HepG2 (cell line): Measurements from ENCODE around the gene SPSB2. TPM values are rescaled to one million over a fixed set of nuclear protein-coding genes. Genes with fewer than 3 reads are reported as not detected.

Experiments used
- ATAC-seq: fragments of 200-7000 bp; cut with Tn5 transposase; 3 replicates; pipeline ENCODE4 v1.9.1; 2020; ENCODE audit warnings: mild to moderate bottlenecking, moderate library complexity
- BruUV-seq: library from RNA; stranded (reverse); fragments of 400-500 nt; replicated peaks from 2 replicates; lab custom pipeline; 2021; lab: Mats Ljungman, UMichigan
- CTCF ChIA-PET: fragments of 300-600 bp; formaldehyde crosslinking; extraction: SDS; loops from one replicate; lab custom pipeline; 2021; ENCODE audit warnings: low total read pairs, inconsistent platforms, low intra/inter-chr PET ratio; lab: Yijun Ruan, JAX
- POLR2A ChIA-PET: fragments of 350-600 bp; sonication (Branson Sonifier 250); formaldehyde crosslinking; loops from one replicate; lab custom pipeline; 2020; ENCODE audit warnings: antibody characterized with exemption, inconsistent platforms; lab: Yijun Ruan, JAX
- DNase-seq: peaks from one replicate; pipeline ENCODE4 v3.0.0-alpha.2; 2015; ENCODE audit warnings: low spot score
- FAIRE-seq: peaks from 3 replicates; lab custom pipeline; 2011; peaks lifted over from hg19 to GRCh38; lab: Jason Lieb, UNC
- H2AFZ ChIP-seq: one replicate; pipeline ENCODE4 v1.6.1; 2011; ENCODE audit warnings: low read length, inconsistent platforms
- H3K27ac ChIP-seq: fragments of 300-600 bp; 3 replicates; pipeline ENCODE4 v1.8.0; 2011; ENCODE audit warnings: mixed run types, mild to moderate bottlenecking, mixed read lengths, low read length, inconsistent platforms; ENCODE audit not compliant: insufficient read depth; ENCODE audit errors: extremely low read length
- H3K27me3 ChIP-seq, 2 experiments: fragments of 200-600 bp in 1 of 2; 2 replicates in 1 of 2; 3 replicates in 1 of 2; pipeline versions ENCODE4 v1.6.0 to v1.8.0; 2011; ENCODE audit warnings: low read length in 2 of 2, mild to moderate bottlenecking in 2 of 2, moderate library complexity in 2 of 2, inconsistent platforms in 1 of 2; ENCODE audit not compliant: insufficient read depth in 2 of 2, control insufficient read depth in 1 of 2
- H3K36me3 ChIP-seq, 2 experiments: fragments of 200-600 bp in 1 of 2; replicated peaks in 1 of 2; 2 replicates in 1 of 2; 3 replicates in 1 of 2; pipeline versions ENCODE4 v1.5.1 to v1.8.0; 2011; ENCODE audit warnings: low read length in 2 of 2, inconsistent platforms in 1 of 2; ENCODE audit not compliant: insufficient read depth in 2 of 2, control insufficient read depth in 1 of 2
- H3K4me1 ChIP-seq: 2 replicates; pipeline ENCODE4 v1.5.1; 2012; ENCODE audit warnings: low read length, inconsistent platforms; ENCODE audit not compliant: insufficient read depth
- H3K4me2 ChIP-seq: 2 replicates; pipeline ENCODE4 v1.6.0; 2011; ENCODE audit warnings: low read depth, low read length, inconsistent platforms
- H3K4me3 ChIP-seq, 3 experiments: fragments of 200-600 bp in 1 of 3; sonication (generic), shearing (Covaris generic) in 1 of 3; replicated peaks in 1 of 3; 2 replicates each; pipeline ENCODE4 v1.5.1; 2011 to 2016; ENCODE audit warnings: low read length in 3 of 3, inconsistent platforms in 2 of 3, low read depth in 2 of 3, mild to moderate bottlenecking in 2 of 3, control low read depth in 1 of 3, mixed read lengths in 1 of 3; ENCODE audit not compliant: insufficient read depth in 1 of 3
- H3K79me2 ChIP-seq: one replicate; pipeline ENCODE4 v1.6.1; 2011; ENCODE audit warnings: low read length, inconsistent platforms; ENCODE audit not compliant: insufficient read depth
- H3K9ac ChIP-seq: 2 replicates; pipeline ENCODE4 v1.6.0; 2011; ENCODE audit warnings: mild to moderate bottlenecking, low read depth, low read length, inconsistent platforms; ENCODE audit not compliant: insufficient read depth
- H3K9me3 ChIP-seq: 2 replicates; pipeline ENCODE4 v1.5.1; 2012; ENCODE audit warnings: mild to moderate bottlenecking, low read length
- H4K20me1 ChIP-seq: 2 replicates; pipeline ENCODE4 v1.6.0; 2011; ENCODE audit warnings: inconsistent platforms, mild to moderate bottlenecking, low read length, moderate library complexity; ENCODE audit not compliant: insufficient read depth
- EEA1 ChIP-seq: sonication (generic); formaldehyde crosslinking; IDR thresholded peaks from 2 replicates; pipeline ENCODE4 v1.5.1; 2020; ENCODE audit warnings: mild to moderate bottlenecking, missing genetic modification reagents, borderline replicate concordance
- HBP1 ChIP-seq: IDR thresholded peaks from 2 replicates; pipeline ENCODE4 v1.6.1; 2016; ENCODE audit warnings: low read depth, control low read depth
- SOX6 ChIP-seq, 2 experiments: fragments of 450-650 bp in 1 of 2; sonication (generic) in 1 of 2; formaldehyde crosslinking in 1 of 2; IDR thresholded peaks; 2 replicates each; pipeline versions ENCODE4 v1.4.0 to v1.6.1; 2017 to 2020; ENCODE audit warnings: antibody characterized with exemption in 1 of 2, mild to moderate bottlenecking in 1 of 2, missing genetic modification reagents in 1 of 2
- SRY ChIP-seq: sonication (generic); formaldehyde crosslinking; IDR thresholded peaks from 2 replicates; pipeline ENCODE4 v1.8.0; 2022; ENCODE audit warnings: mild to moderate bottlenecking, missing genetic modification reagents
- TBX3 ChIP-seq: fragments of 450-650 bp; IDR thresholded peaks from 2 replicates; pipeline ENCODE4 v1.6.1; 2017; ENCODE audit warnings: antibody characterized with exemption, mild to moderate bottlenecking, inconsistent platforms, borderline replicate concordance
- U2AF1 ChIP-seq: fragments of 200-400 bp; formaldehyde crosslinking; optimal IDR thresholded peaks from 2 replicates; pipeline ENCODE3; 2017; ENCODE audit warnings: mild to moderate bottlenecking, low read depth, low read length
- ZBTB3 ChIP-seq: sonication (generic); formaldehyde crosslinking; IDR thresholded peaks from 2 replicates; pipeline ENCODE4 v1.4.0; 2020; ENCODE audit warnings: low read depth, mild to moderate bottlenecking, moderate library complexity, missing genetic modification reagents, borderline replicate concordance
- ZC3H13 ChIP-seq: sonication (generic); formaldehyde crosslinking; IDR thresholded peaks from 2 replicates; pipeline ENCODE4 v1.8.1; 2023; ENCODE audit warnings: mild to moderate bottlenecking, missing genetic modification reagents, moderate library complexity
- ZNF281 ChIP-seq: sonication (generic); formaldehyde crosslinking; IDR thresholded peaks from 2 replicates; pipeline ENCODE4 v1.4.0; 2020; ENCODE audit warnings: missing genetic modification reagents, borderline replicate concordance
- ZNF749 ChIP-seq: sonication (generic); formaldehyde crosslinking; IDR thresholded peaks from 2 replicates; pipeline ENCODE4 v1.8.0; 2022; ENCODE audit warnings: mild to moderate bottlenecking, missing genetic modification reagents, moderate library complexity, borderline replicate concordance
- WGBS: methylation state at CpG from one replicate; pipeline ENCODE4 v1.1.6; 2017; ENCODE audit warnings: low lambda C conversion rate; 5-methylcytosine and 5-hydroxymethylcytosine counted together
- in situ Hi-C: cut with HindIII; loops from 2 replicates; pipeline ENCODE4 v1.10.0; 2017; ENCODE audit warnings: low pct_unique_long_range_greater_than_20kb; ENCODE audit not compliant: extremely low pct_ligation_motif_present
- intact Hi-C: fragments of 100-400 bp; cut with micrococcal nuclease; formaldehyde crosslinking; loops from one replicate; pipeline ENCODE4 v1.10.0; 2022; ENCODE audit not compliant: unreplicated experiment
- polyA plus RNA-seq, 8 experiments: library from polyadenylated mRNA; depleted of rRNA in 3 of 8; stranded (reverse) in 7 of 8; unstranded in 1 of 8; fragments of >200 nt; fragmentation: Illumina TruSeq in 4 of 8; extraction: Trizol in 4 of 8; gene quantifications; 2 replicates each; pipeline versions ENCODE4 v1.2.1 to v1.2.3, GENCODE V29; 2011 to 2016; ENCODE audit warnings: low read depth in 4 of 8, missing spikeins in 1 of 8, mixed read lengths in 1 of 8; ENCODE audit not compliant: insufficient read depth in 1 of 8
- total RNA-seq, 5 experiments: library from RNA; depleted of rRNA; stranded (reverse); fragments of >200 nt; fragmentation: Illumina TruSeq; extraction: Trizol; gene quantifications; 2 replicates each; pipeline ENCODE4 v1.2.3, GENCODE V29; 2016; ENCODE audit warnings: low read depth in 1 of 5
- TF ChIP-seq, protein P1 (sequence below), 2 experiments: sonication (generic) in 1 of 2; formaldehyde crosslinking in 1 of 2; IDR thresholded peaks; 2 replicates each; pipeline versions ENCODE4 v1.4.0 to v1.6.1; 2018 to 2020; ENCODE audit warnings: missing genetic modification reagents in 2 of 2, borderline replicate concordance in 1 of 2, low read depth in 1 of 2, mild to moderate bottlenecking in 1 of 2, missing biosample characterization in 1 of 2

The SPSB2 gene
- total and polyA plus RNA-seq, 2 of the 13 experiments (the other 11 are each of a cell fraction or from before 2014, with no cell fraction given) = 2.0 to 6.2 TPM

DNA sequence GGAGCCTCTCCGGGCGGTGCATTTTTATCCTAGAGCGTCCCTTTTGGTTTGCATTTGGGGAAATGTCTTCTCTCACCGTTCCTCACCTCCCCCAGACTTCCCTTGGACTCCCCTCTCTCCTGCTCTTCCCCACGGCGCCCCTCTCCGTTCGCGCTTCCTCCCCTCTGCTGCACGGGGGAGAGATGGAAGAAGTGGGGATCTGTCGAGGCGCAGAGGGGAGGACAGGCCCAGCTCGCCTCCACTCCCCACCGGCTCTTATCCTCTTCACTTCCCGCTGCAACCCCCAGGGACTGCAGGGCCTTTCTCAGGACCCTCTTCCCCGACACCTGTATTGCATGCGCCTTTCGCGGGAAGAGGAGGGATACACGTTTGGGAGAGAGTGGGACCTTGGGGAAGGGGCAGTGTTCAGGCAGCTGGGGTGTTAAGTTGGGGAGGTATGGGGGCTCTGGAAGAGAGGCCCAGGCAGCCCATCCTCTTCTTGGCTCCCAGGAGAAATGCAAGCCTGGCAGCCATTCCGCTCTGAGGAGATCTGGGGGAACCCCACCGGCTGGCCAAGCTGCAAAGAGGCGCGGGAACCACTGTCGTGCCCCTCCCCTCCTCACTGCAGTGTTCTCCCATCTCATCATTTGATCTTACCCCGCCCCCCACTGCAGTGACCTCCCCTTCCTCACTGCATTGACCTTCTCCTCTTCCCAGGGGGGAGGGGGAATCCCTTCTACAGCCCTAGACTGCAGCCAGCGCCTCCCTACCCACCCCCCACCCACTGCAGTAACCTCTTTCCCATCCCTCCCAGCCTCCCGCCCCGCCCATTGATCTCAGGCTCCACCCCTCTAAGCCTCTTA lies 42.1 kb upstream of the SPSB2 start:
- Histone ChIP-seq H3K4me2 (peak overlapping the region; percentile 96), H3K27ac (peak overlapping the region; percentile 84), H3K9ac (peak overlapping the region; percentile 77), H3K27me3 (no peaks in the 10 kb centered on the region), H3K79me2 (peaks cover 17% of the 10 kb centered on the region), H3K4me1 (peaks cover 48% of the 10 kb centered on the region), H3K4me3 (peak overlapping the region; percentile 63 to 90 (median 77)), H3K9me3 (no peaks in the 10 kb centered on the region), H4K20me1 (no peaks in the 10 kb centered on the region), H2AFZ (no peak overlapping the region), H3K36me3 (peaks cover 5 to 24% of the 10 kb centered on the region in 2 experiments; a peak in 3 of 5 replicates)
- BruUV-seq = TSS peak; percentile 31
- FAIRE-seq = no peak
- in situ Hi-C loops = no loop called here
- WGBS = 22% methylated on average over 25 of the region's 29 CpGs
- intact Hi-C loops = no loop called here
- TF ChIP-seq HBP1 (no peak), EEA1 (CRISPR knock-in tag) (peak; percentile 24; the same call in 1 of the 2 replicates), ZNF749 (CRISPR knock-in tag) (0 out of 2 replicates have a peak, but pooled peaks have one; percentile 13), TBX3 (no peak), ZC3H13 (CRISPR knock-in tag) (0 out of 2 replicates have a peak, but pooled peaks have one; percentile 6), SRY (CRISPR knock-in tag) (no peak), U2AF1 (peak; percentile 54), SOX6 (IDR thresholded peaks at IDR 0.05) (no peak), SOX6 (CRISPR knock-in tag; IDR thresholded peaks at IDR 0.05) (0 out of 2 replicates have a peak, but pooled peaks have one; percentile 1), ZBTB3 (CRISPR knock-in tag) (0 out of 2 replicates have a peak, but pooled peaks have one; percentile 16), ZNF281 (CRISPR knock-in tag) (0 out of 2 replicates have a peak, but pooled peaks have one; percentile 25)
- TF ChIP-seq, protein P1, sequence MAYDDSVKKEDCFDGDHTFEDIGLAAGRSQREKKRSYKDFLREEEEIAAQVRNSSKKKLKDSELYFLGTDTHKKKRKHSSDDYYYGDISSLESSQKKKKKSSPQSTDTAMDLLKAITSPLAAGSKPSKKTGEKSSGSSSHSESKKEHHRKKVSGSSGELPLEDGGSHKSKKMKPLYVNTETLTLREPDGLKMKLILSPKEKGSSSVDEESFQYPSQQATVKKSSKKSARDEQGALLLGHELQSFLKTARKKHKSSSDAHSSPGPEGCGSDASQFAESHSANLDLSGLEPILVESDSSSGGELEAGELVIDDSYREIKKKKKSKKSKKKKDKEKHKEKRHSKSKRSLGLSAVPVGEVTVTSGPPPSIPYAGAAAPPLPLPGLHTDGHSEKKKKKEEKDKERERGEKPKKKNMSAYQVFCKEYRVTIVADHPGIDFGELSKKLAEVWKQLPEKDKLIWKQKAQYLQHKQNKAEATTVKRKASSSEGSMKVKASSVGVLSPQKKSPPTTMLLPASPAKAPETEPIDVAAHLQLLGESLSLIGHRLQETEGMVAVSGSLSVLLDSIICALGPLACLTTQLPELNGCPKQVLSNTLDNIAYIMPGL (CRISPR knock-in tag; IDR thresholded peaks at IDR 0.05; ENCODE audit: borderline replicate concordance in 1 of 2, low read depth in 1 of 2) = 0 out of 4 replicates have a peak, but pooled peaks of 1 of the 2 experiments have one; percentile 3
- no peak; the same call in 2 of the 3 replicates for ATAC-seq
- POLR2A ChIA-PET = interaction anchor here (0.6 to 3.1 kb wide), 9 partner anchors 13 to 193 kb away, joined by 3 to 15 read pairs (median 10); partner anchors contain the start of genes C12orf57, RNU7-1, SPSB2 and TPI1
- CTCF ChIA-PET = no interaction called here
- no peak for DNase-seq
